Sciatic nerve (tissue), 2 donors: ENCODE data around the gene CCDC30. TPM values are rescaled to one million over a fixed set of nuclear protein-coding genes. Genes with fewer than 3 reads are reported as not detected.
"Not testable (repeated sequence)": the region's sequence is repeated elsewhere in the genome, so short reads cannot be mapped to it uniquely, and the experiment has no call there.

Experiments used
- ATAC-seq: fragments of 200-7000 bp; cut with Tn5 transposase; one replicate; pipeline ENCODE4 v1.9.1; 2020; ENCODE audit warnings: mild to moderate bottlenecking, moderate library complexity
- DNase-seq: peaks from one replicate; pipeline ENCODE4 v3.0.0-alpha.2; 2020; ENCODE audit warnings: low spot score
- intact Hi-C: fragments of 100-400 bp; cut with DNase I; formaldehyde crosslinking; loops from one replicate; pipeline ENCODE4 v1.14.2; 2022
- total RNA-seq: library from RNA; stranded (reverse); fragmentation: NEBNext Ultra II Directional; extraction: Animal tissue kit (Norgen Biotek cat#: 25700); gene quantifications from one replicate; pipeline ENCODE4 v1.2.1, GENCODE V29; 2021
- donor health status: DM: no; HTN: no; CAD: no.
- donor health status: DM: no; HTN: no; CAD: no.

CCDC30 gene
- total RNA-seq, 1 donor from 2014 or later, result 10.9 TPM

DNA sequence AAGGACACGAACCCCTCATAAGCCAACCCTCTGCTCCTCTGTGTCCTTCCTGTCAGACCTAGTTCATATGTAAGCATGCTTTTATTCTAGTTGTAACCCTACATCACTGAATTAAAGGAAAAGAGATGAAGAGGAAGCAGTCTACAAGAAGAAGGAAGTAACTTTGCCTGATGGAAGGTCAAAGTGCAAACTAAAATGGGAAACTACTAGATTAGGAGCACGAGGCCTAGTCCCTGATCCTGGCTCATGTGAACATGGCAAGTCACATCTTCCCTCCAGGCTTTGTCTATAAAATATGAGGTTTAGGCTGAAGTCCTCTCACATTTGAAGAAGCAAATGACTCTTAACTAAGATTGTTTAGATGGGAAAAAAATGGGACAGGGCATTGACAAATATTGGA is 20.4 kb upstream of the CCDC30 start:
- DNase-seq (no peak), ATAC-seq (no peak)
- intact Hi-C loops, result no loop called here

DNA sequence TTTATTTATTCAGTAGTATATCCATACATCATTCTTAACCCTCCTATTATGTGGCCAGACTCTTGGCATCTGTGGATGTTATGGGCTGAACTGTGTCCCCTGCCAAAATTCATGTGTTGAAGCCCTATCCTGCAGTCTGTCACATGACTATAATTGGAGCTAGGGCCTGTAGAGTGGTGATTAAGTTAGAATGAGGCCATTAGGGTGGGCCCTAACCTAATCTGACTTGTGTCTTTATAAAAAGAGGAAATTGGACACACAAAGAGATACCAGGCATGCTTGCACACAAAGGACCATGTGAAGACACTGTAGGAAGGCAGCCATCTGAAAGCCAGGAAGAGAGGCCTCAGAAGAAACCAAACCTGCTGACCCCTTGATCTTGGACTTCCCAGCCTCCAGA is 13.8 kb upstream of the CCDC30 start:
- intact Hi-C loops, result no loop called here

DNA sequence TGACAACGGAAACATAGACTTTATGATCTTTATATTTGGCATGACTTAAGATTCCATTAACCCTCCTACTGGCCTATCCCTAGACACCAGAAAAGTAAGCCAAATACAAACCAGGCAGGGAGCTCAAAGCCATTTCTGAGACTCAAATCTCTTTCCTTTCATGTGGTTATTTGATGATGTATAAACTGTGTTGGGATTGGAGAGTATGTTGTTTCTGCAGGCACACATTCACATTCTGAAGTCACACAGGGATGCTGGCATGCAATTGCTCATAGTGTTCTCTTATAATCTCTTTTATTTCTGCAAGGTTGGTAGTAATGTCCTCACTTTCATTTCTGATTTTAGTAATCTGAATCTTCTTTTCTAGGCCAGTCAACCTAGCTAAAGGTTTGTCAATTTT is 13.0 kb upstream of the CCDC30 start:
- intact Hi-C loops, result no loop called here
- DNase-seq, result no peak
- no peak for ATAC-seq

More for the DNA sequence above, 13.8 kb upstream of the CCDC30 start:
- DNase-seq (no peak), ATAC-seq (no peak)

DNA sequence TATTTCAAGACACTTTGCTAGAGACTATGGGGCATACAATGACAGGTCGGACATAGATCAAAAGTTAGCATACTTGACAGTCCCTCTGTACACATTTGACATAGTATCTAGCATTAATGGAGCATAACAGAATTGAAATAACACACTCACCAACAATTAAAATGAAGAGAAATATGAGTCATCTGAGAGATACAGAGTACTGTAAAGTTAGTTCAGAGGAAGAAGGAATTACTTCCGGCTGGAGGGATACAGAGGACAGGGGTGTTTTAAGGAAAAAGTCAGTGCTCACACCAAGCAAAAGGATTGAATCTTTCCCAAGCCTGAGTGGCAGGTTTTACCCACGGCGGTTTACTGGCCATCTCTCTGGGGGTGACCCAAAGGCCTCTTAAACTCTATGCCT is 9.7 kb upstream of the CCDC30 start:
- ATAC-seq (no peak), DNase-seq (no peak)
- intact Hi-C loops, result no loop called here

DNA sequence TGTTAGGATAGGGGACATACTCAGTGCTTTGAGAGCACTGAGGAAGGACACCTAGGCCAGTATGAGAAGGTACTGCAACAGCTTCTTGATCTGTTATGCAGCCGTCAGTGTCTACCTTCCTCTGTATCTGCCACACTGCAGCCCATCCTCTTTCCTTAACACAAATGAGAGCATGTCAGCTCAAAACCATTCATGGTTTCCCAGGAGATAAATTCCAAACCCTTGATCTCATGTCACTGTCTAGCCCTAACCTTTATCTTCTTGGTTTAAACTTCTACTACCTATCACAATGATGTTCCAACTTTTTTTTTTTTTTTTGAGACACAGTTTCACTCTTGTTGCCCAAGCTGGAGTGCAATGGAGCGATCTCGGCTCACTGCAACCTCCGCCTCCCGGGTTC is 8.7 kb upstream of the CCDC30 start:
- no peak for ATAC-seq
- DNase-seq, result no peak
- intact Hi-C loops, result no loop called here

DNA sequence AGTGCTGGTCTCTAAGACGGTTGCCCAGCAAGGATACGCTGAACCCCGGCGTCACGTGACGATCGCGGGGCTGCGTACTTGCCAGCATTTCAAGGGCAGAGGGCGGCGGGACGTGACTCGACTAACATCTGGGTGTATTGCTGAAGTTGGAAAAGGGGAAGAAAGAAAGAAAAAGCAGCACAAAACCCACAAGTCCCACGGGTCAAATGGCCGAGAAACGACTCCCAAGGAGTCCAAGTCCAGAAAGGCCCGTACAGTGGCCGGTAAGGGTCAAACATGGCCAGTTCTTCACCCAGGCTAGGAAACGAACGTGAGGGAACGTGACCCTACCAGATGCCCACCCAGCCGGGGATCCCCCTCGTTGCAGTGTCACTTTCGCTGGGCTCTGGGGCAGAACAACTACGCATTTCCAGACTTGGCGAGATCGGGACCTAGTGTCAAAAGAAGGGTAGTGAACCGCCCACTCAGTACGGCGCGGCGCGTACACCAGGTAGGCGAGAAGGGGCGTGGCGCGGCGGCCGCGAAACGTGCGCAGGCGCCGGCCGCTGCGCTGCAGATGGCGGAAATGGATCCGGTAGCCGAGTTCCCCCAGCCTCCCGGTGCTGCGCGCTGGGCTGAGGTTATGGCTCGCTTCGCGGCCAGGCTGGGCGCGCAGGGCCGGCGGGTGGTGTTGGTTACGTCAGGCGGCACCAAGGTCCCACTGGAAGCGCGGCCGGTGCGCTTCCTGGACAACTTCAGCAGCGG is 6.9 kb upstream of the CCDC30 start, which contains the start of the genes PPCS and ZMYND12:
Gene PPCS (plus strand): TSS at position 534 of the 744 bp plus-strand sequence. CDS start 23 bp downstream, at position 557.
Gene ZMYND12 (minus strand): TSS at position 13 of the 744 bp plus-strand sequence. CDS start 25 bp downstream, outside the sequence.
- intact Hi-C loops, result no loop called here
- DNase-seq (peak; percentile 93), ATAC-seq (peak; percentile 96)

DNA sequence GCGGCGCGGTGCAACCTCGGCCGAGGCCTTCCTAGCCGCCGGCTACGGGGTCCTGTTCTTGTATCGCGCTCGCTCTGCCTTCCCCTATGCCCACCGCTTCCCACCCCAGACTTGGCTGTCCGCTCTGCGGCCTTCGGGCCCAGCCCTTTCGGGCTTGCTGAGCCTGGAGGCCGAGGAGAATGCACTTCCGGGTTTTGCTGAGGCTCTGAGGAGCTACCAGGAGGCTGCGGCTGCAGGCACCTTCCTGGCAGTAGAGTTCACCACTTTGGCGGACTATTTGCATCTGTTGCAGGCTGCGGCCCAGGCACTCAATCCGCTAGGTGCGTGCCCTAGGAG is 6.4 kb upstream of the CCDC30 start:
- ATAC-seq (peak; percentile 59), DNase-seq (no peak)
- intact Hi-C loops, result no loop called here

DNA sequence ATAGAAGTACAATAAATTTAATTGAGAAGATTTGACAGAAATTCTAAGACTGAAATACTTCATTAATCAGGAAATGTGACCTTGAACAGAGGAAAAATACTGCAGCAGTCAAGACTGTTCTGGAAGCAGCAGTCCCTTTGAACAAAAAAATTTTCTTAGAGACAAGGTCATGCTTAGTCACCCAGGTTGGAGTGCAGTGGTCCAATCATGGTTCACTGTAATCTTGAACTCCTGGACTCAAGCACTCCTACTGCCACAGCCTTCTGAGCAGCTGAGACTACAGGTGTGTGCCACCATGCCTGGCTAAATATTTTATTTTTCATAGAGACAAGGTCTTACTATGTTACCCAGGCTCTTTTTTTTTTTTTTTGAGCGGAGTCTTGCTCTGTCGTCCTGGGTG is 1.9 kb upstream of the CCDC30 start:
- ATAC-seq (no peak), DNase-seq (no peak)
- intact Hi-C loops, result loop anchor here (5.0 kb wide), 1 partner anchor 501 kb away; no protein-coding TSS in a partner anchor

DNA sequence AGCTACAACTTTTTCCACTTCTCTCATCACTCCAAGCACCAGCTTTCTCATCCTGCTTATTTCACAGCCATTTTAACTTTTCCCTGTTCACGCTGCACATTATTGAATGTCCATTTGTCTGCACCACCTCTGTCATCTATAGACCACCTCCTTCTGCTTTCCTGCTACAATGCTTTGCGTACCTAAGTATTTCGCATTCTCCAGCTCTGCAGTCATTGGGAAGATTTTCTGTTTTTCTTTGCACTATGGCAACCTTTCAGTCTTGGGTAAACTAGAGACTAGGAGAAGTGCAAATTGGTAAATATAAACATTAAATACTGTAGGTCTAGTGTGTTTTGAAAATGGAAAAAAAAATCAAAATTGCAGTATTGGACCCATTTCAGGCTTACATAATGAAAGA is 835 bp downstream of the CCDC30 start:
- intact Hi-C loops, result loop anchor here (5.0 kb wide), 1 partner anchor 498 kb away; no protein-coding TSS in a partner anchor
- no peak for DNase-seq
- no peak for ATAC-seq

DNA sequence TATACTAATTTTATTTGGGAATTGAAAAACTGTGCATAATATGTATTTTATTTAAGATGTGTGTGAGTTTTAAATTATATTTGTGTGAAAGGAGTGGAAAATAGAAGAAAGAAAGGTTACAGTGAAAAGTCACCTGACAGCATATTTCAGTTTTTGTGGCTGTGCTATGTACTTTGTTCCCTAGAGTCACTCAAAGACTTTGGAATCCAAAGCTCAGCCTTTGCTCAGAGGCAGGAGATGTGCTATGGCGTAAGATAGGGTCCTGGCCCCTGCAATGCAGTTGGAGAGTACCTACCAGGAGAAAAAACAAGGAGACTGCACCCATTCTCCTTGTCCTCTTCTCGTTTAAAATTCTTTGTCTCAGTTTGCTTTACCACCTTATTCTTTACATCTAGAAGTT is 2.9 kb downstream of the CCDC30 start:
- intact Hi-C loops, result no loop called here
- DNase-seq, result no peak

DNA sequence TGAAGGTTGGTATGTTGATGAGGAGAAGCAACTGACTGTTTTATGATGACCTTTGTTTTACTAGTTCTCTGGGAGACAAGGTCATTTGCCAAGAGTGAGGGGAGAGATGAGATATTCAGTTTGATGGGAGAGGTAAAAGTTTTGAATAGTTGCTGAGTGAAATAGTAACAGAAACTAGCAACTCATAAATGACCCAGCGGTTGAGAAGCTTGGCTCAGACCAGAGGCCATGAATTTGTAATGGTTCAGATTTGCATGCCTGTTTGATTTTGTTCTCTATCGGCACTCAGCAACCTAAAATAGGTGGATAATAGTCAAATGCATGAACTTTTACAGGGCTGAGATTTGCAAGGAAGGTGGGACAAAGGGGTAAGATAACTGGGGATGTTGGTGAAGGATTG is 6.6 kb downstream of the CCDC30 start:
- intact Hi-C loops, result no loop called here
- ATAC-seq, result no peak
- DNase-seq, result no peak

More for the DNA sequence above, 2.9 kb downstream of the CCDC30 start:
- ATAC-seq, result no peak

DNA sequence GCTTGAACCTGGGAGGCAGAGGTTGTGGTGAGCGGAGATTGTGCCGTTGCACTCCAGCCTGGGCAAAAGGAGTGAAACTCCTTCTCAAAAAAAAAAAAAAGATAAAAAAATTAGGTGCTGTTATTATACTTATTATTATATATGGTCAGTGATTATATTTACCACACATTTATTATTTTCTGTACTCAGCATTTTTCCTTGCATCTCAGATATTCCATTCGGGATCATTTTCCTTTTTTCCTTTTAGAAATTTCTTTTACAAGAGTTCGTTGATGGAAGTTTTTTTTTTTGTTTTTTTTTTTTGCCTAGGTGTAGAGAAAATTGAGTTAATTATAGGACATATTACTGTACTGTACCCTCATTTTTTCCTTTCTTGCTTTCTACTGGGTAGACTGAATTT is 13.5 kb downstream of the CCDC30 start:
- intact Hi-C loops, result no loop called here
- ATAC-seq (no peak), DNase-seq (no peak)

DNA sequence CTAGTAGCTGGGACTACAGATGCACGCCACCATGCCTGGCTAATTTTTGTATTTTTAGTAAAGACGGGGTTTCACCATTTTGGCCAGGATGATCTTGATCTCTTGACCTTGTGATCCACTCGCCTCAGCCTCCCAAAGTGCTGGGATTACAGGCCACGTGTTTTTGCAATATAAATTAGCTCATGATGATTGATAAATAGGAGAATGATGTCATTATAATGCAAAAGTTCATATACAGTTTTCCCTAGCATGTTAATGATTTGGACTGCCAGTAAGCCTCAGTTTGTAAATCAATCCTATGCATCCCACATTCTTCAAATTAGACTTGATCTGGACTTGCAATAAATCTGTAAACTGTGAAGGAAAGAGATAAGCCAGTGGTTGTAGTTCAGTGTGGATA is 14.3 kb downstream of the CCDC30 start:
- intact Hi-C loops, DNase-seq, ATAC-seq: not testable (repeated sequence)

DNA sequence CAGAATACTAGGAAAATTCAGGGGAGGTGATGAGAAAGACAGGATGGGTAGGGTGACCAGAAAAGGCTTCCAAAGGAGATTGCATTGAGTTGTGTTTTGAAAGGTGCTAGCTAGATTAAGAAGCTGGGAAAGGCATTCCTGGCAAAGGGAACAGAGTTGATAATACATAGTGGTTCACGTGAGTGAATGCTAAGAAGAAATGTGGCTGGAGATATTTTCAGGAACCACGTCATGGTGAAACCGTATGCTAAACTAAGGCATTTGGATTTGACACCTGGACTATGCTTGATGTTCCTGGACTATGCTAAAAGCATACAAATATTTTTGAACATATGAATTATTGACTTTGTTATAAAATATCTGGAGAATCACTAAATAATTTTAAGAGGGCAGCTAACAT is 14.7 kb downstream of the CCDC30 start:
- intact Hi-C loops, result no loop called here
- DNase-seq (no peak), ATAC-seq (no peak)

DNA sequence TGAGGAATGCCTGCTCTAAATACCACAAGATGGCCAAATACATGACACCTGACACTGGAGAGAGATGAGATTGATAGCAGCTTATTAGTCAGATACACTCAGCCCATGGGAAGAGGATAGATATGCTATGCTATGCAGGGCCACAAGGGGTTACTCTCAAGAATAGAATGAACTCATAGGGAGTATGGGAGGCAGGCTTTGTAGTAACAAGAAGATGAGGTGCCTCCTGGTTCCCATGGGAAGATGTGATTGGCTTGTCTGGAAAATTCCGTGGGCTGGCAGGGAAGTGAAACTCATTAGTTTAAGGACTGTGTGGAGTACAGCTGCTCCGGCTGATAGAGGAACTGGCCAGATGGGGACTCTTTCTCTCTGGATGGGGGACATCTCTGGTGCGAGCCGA is 16.5 kb downstream of the CCDC30 start:
- intact Hi-C loops, result no loop called here
- DNase-seq, result no peak
- ATAC-seq, result no peak

DNA sequence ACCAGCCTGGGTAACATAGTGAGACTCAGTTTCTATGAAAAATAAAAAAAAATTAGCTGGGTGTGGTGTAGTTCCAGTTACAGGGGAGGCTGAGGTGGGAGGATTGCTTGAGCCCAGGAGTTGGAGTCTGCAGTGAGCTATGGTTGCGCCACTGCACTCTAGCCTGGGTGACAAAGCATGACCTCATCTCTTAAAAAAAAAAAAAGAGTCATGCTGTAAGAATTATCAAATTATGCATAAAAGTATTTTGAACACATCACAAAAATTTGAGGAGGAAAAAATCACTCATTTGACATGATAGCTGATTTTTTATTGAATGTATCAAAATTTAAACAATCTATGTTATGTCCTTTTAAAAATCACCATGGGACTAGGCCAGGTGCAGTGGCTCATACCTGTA is 17.8 kb downstream of the CCDC30 start:
- no peak for ATAC-seq
- intact Hi-C loops, result no loop called here

DNA sequence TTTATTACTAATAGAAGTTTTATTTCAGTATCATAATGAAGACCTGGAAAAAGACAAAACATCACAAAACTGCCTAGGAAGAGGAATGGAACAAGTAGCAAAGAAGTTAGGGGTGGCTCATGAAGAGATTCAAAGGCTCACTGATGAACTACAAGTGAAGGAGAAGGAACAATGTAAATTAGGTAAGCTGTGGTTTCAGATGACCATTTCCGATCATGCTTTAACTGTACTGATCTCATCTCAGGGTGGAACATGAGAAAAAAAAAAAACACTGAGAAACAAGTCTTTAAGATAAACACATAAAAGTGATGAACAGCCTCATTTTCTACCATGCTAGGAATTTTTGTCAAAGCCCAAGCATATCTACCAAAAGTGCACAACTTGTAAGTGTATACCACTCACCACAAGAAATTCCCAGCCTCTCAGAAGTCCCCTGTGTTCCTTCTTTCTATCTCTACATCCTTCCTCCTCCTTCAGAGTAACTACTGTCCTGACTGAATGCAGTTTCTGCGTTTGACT is 19.6 kb downstream of the CCDC30 start:
- intact Hi-C loops, result no loop called here
- ATAC-seq (no peak), DNase-seq (no peak)

More for the DNA sequence above, 17.8 kb downstream of the CCDC30 start:
- DNase-seq, result no peak

DNA sequence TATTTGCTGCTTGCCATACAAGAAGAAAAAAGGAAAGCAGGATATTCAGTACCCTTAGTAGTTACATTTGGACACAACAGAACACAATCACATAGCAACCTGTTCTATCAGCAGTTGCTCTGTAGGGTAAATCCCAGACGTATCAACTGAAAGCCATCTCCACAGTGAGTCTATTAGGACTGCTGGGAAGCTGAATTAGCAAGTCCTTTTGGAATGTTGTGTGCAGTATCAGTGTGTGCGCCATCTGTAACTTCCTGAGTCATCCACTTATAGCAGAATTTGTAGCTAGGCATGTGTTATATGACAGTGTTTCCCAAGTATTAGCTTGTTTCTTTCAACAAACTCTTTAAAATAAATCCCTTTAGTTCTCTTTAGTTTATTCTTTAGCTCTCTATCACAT is 21.3 kb downstream of the CCDC30 start:
- no peak for ATAC-seq
- intact Hi-C loops, result no loop called here
- DNase-seq, result no peak

DNA sequence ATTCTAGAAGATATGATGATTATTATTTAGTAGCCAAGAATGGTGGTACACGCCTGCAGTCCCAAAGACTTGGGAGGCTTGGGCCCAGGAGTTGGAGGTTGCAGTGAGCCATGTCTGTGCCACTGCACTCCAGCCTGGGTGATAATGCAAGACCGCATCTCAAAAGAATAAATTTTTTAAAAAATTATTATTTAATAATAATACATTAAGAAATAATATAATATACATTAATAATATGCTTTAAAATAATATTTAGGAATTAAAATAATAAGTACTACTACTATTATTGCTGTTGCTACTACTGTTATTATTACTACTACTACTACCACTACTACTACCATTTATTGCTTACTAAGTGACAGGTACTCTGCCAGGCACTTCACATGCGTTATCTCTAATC is 27.2 kb downstream of the CCDC30 start:
- ATAC-seq (no peak), DNase-seq (no peak)
- intact Hi-C loops, result no loop called here

DNA sequence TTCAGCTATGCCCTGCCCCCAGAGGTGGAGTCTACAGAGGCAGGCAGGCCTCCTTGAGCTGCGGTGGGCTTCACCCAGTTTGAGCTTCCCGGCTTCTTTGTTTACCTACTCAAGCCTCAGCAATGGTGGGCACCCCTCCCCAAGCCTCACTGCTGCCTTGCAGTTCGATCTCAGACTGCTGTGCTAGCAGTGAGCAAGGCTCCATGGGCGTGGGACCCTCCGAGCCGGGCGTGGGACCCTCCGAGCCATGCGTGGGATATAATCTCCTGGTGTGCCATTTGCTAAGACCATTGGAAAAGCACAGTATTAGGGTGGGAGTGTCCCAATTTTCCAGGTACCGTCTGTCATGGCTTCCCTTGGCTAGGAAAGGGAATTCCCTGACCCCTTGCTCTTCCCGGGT is 38.9 kb downstream of the CCDC30 start:
- ATAC-seq, DNase-seq, intact Hi-C loops: not testable (repeated sequence)
